ENCODE data around the gene ST14.
"Not testable (repeated sequence)": the region's sequence is repeated elsewhere in the genome, so short reads cannot be mapped to it uniquely, and the experiment has no call there.

The ST14 gene

GRCh38 chr11:130165601-130166456, 6.2 kb downstream of the ST14 start:
- no peak for DNase-seq

- DNase-seq: peak; percentile 63 to 76
These were observed 6.8 kb downstream of the ST14 start for GRCh38 chr11:130166457-130166784.

- DNase-seq: no peak
These were observed 7.6 kb downstream of the ST14 start for GRCh38 chr11:130167146-130167545.

- no peak for DNase-seq
These were observed 8.5 kb downstream of the ST14 start for GRCh38 chr11:130168105-130168504.

GRCh38 chr11:130170345-130170744, 10.8 kb downstream of the ST14 start:
- no peak for DNase-seq

GRCh38 chr11:130171534-130171933, 12.0 kb downstream of the ST14 start:
- DNase-seq: no peak

- not testable (repeated sequence) for DNase-seq
These were observed 12.4 kb downstream of the ST14 start for GRCh38 chr11:130172001-130172400.

- DNase-seq: no peak
These were observed 15.1 kb downstream of the ST14 start for GRCh38 chr11:130174642-130175041.

- no peak for DNase-seq
These were observed 16.3 kb downstream of the ST14 start for GRCh38 chr11:130175898-130176297.

- DNase-seq: no peak
These were observed 18.2 kb downstream of the ST14 start for GRCh38 chr11:130177782-130178181.

- no peak for DNase-seq
These were observed 19.1 kb downstream of the ST14 start for GRCh38 chr11:130178441-130179339.

GRCh38 chr11:130179396-130180306, 20.1 kb downstream of the ST14 start:
- no peak for DNase-seq

- no peak for DNase-seq
These were observed 20.9 kb downstream of the ST14 start for GRCh38 chr11:130180491-130180890.

GRCh38 chr11:130180896-130181294, 21.3 kb downstream of the ST14 start:
- DNase-seq: no peak

GRCh38 chr11:130181295-130182272, 22.0 kb downstream of the ST14 start:
- no peak for DNase-seq

GRCh38 chr11:130183878-130184610, 24.5 kb downstream of the ST14 start:
- DNase-seq: no peak

- DNase-seq: no peak
These were observed 27.5 kb downstream of the ST14 start for GRCh38 chr11:130187096-130187495.

- no peak for DNase-seq
These were observed 28.5 kb downstream of the ST14 start for GRCh38 chr11:130188047-130188446.

- DNase-seq: no peak
These were observed 29.2 kb downstream of the ST14 start for GRCh38 chr11:130188585-130189347.

All from SW 1271 (cell line).